RKO (cell line): ENCODE results near the gene CASP3.
"Not testable (repeated sequence)": the region's sequence is repeated elsewhere in the genome, so short reads cannot be mapped to it uniquely, and the experiment has no call there.

Experiments used
- DNase-seq: peaks from one replicate; pipeline ENCODE4 v3.0.0-alpha.2; 2016; ENCODE audit warnings: low spot score

The CASP3 gene

DNA sequence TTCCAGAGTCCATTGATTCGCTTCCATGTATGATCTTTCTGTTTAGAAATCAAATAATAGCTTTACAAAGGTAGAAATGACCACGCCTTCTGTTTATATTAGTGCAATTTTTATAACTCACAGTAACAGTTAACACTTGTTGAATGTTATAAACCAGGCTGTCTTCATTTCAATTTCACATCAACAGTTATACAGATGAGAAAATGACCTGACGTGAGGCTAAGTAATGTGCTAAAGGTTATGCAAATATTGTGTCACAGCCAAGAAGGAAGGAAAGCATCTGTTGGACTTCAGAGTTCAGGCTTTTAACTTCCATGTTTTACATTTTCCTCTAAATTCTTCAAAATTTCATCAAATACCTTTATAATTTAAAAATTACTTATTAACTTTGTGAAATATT, 13.9 kb downstream of the CASP3 start:
- no peak for DNase-seq

DNA sequence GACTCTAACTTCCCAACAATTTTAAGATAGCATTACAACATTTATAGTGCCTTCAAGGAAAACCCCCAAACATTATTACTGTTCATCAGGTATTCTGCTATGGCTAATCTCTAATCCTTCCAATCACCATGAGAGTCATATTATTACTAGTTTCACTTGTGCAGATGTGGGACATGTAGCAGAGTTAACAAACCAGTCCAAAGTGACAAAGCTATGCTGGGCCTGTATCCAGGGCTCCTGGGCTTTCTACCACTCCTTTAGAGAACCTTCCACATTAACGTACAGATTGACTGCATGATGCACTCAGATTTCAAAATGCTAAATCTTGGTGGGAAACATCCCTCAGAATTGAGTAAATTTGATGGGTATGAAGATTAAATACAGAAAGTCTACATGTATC, 16.4 kb downstream of the CASP3 start:
- DNase-seq, result no peak

DNA sequence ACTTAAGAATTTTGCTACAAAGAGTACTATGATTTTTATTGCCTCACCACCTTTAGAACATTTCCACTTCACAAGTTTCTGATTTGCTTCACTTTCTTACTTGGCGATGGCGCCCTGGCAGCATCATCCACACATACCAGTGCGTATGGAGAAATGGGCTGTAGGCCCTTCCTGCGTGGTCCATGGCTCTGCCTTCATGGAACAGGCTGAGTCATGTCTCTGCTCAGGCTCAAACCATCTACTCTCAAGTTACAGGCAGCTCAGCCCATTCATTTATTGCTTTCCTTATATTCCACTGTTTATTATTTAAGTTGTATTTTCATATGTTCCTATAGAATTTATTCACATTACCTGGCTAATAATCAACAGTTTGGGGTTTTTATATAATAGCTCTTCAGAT, 21.1 kb downstream of the CASP3 start:
- no peak for DNase-seq

DNA sequence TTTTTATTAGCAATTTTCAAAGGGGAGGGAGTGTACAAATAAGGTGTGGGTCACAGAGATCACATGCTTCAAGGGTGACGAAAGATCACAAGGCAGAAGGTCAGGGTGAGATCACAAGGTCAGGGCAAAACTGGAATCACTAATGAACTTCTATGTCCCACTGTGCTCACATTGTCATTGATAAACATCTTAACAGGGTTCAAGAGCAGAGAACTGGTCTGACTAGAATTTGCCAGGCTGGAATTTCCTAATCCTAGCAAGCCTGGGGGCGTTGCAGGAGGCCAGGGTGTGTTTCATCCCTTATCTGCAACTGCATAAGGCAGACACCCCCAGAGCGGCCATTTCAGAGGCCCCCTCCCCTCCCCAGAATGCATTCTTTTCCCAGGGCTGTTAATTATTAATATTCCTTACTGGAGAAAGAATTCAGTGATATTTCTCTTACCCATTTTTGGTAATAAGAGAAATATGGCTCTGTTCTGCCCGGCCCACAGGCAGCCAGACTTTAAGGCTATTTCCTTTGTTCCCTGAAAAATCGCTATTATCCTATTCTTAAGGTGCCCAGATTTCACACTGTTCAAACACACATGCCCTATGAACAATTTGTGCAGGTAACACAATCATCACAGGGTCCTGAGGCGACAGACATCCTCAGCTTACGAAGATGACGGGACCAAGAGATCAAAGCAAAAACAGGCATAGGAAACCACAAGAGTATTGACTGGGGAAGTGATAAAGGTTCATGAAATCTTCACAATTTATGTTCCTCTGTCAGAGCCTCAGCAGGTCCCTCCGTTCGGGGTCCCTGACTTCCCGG, 23.3 kb downstream of the CASP3 start:
- not testable (repeated sequence) for DNase-seq

DNA sequence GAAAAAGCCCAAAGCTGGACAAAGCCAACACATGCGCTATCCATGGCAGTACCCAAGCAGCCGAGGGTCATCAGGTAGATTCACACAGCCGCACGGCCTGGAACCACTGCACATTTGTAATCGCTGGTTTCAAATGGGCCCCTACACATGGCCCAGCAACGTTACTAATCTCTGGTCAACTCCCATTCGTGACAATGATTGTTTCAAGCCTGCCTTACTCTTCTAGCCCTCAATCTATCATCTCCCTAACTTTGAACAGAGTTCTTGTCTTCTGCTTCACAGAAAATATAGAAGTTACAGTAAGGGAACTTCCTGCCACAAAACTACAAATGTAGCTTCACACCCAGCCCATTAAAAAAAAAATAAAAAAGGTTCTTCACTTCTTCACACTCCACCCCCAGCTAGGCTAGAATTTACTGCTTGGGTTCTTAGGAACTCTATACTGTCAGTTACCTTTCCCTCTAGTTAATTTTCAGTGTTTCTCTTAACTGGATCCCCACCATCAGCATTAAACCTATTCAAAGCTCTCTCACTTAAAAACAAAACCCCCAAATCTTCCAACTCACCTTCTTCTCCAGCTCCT, 24.2 kb downstream of the CASP3 start:
- no peak for DNase-seq

DNA sequence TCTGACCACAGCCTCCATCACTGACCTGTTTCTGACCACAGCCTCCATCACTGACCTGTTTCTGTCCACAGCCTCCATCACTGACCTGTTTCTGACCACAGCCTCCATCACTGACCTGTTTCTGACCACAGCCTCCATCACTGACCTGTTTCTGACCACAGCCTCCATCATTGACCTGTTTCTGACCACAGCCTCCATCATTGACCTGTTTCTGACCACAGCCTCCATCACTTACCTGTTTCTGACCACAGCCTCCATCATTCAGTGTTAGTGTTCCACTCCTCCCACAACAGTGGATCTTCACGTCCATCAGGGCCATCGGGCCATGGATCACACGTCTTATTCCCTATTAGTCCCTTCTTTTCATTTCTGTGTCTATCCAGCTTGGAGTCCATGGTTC, 24.7 kb downstream of the CASP3 start:
- not testable (repeated sequence) for DNase-seq

DNA sequence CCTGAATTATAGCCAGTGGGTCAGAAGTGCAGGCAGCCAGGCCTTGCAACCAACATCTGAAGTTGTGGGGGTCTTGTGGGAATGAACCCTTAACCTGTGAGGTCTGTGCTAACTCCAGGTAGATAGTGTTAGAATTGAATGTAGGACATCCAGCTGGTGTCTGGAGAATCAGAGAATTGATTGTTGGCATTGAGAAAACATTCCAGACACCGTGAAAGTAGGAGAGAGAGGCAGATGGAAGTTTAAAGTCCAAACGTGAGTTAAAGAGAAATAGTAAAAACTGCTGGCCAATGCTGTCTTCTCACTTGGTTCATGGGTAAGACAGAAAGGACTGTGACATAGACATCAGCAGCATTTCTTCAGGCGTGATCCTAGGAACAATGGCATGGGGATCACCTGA, 27.7 kb downstream of the CASP3 start:
- no peak for DNase-seq

DNA sequence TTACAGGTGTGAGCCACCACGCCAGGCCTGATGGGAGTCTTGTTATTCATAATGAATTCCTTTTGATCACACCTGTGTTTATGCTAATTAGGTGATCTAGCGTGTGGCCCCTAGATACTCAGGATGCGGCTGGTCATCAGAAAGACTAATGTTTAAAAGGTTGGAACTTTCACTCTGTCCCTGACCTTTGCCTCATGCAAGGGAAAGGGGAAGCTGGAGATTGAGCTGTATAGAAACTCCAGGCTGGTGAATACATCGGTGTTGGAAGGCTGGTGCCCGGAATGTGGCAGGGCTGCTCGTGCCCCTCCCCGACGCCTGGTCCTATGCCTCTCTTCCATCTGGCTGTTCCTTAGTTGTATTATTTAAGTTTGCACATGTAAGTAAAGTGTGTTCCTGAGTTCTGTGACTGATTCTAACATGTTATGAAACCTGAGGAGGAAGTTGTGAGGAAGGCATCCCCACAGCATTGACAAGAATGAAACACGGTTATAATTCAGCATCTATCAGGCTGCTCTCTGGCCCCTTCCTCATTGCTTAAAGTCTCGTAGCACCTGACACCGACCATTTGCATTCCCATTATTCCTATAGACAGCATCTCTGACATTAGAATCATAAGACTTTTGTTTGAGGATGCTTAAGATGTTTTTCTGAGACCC, 28.9 kb downstream of the CASP3 start:
- no peak for DNase-seq

DNA sequence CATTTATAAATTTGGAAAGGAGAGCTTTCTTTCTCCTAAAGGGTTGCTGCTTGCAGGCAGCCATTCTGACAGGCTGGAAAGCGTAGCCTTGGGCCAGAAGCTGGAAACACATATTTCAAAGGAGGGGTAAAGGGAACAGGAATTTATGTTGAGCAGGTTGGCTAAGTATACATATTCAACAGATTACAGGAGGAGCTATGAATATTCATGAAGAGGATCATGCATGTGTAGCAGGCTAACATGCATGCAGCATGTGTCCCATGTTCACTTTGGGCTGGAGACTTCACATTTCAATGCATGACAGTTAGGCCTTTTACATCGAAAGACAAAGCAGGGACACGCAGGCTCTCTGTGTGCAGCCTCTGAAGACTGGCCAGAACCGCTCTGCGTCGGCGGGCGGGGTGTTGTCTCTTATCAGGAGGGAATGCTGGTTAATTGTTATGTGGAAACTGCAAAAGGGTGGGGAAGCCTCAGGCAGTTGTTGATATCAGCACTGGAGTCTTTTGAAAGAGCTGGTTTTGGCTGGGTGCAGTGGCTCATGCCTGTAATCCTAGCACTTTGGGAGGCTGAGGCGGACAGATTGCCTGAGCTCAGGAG, 31.5 kb downstream of the CASP3 start:
- DNase-seq, result no peak

DNA sequence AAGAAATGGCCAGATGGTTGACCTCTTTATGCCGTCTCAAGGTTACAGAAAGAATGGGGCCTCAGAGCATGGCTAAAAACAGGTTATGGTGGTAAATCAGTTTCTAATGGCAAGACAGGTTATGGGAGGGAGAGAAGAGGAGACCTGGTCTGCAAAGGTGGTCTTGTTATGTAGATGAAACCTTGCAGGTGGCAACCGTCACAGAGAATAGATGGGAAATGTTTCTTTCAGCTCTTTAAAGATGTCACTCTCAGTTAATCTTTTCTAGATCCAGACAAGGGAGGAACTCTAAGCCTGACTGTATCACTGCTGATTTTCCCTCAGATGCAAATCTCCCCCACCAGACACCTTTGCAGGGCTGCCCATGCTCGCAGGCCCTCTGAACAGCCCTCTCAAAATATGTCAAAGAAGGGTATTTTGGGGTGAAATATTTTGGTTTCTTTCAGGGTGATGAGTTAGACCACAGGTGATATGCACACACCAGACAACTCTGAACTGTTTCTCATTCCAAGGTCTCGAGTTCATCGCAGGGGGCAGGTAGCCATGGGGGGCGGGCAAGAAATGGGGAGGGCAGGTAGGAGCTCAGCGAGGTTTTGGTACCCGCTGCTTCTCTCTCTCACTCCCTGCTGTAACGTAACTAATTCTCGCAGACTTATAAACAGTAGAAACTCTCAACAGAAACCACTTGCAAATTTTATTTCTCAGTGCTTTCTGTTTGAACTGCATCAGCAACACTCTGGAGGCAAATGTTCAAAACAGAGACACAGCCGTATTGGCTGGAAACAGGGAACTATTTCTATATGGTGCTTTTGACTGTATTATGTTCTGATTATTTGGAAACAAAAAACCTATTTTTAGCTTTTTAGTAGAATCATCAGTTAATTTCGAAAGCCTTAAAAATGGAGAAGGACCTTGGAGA, 32.4 kb downstream of the CASP3 start:
- DNase-seq, result no peak

DNA sequence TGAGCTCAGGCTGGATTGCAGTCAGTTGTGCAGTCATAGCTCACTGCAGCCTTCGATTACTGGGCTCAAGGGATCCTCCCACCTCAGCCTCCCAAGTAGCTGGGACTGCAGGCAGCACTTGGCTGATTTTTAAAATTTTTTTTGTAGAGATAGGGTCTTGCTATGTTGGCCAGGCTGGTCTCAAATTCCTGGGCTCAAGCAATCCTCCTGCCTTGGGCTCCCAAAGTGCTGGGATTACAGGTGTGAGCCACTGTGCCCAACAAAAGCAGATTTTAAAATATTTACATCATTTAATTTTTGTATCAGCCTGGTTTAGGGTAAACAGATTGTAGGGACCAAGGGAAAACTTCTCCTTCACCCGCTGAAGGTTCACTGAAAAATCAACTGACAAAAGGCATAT, 33.1 kb downstream of the CASP3 start:
- DNase-seq, result not testable (repeated sequence)

DNA sequence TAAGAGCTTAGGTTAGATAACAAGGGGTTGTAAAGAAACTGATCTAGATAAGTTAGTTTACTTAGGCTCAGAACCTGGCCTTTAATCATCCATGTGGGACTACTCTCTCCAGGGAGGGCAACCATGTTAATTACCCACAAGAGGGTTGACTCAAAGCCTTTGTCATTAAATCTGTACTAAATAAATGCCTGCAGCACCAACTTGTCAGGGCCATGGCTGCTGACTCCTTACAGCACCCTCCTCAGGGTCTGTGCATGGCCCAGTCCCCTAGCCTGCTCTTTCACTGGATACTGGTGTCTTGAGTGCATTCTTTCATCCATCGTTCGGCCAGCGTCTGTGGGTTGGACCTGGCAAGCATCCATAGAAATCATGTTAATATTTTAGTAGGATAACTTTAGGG, 34.7 kb downstream of the CASP3 start:
- no peak for DNase-seq

DNA sequence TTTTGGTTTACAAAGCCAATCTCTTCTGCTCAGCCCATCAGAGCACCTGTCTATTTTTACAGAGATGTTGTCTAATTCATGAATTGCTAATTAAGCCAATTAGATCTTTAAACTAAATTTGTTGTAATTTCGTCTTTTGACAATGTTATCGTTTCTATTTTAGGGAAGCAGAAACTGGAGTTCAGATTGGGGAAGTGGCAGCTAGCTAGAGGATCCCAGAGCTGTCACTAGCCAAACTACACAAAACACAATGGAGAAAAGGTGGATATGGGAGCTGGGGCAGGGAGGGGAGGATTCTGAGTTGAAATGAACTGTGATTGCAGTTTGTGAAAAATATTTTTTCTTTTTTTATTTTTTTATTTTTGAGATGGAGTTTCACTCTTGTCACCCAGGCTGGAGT, 35.8 kb downstream of the CASP3 start:
- DNase-seq, result no peak

DNA sequence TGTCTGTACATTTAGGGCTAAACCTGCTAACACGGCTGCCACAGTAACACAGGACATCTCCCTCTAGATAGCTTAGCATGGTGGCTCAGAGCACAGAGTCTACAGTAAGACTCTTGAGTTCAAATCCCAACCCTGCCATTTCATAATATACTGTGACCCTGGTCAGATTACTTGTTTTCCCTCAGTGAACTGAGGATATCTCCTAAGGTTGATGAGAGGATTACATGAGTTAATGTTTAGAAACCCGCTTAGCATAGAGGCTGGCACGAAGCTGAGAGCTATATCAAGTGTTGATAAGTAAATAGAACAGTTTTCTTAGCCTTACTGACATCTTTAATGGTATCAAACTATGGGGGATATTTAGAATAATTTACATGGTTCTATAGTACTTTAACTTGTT, 37.2 kb downstream of the CASP3 start:
- no peak for DNase-seq

DNA sequence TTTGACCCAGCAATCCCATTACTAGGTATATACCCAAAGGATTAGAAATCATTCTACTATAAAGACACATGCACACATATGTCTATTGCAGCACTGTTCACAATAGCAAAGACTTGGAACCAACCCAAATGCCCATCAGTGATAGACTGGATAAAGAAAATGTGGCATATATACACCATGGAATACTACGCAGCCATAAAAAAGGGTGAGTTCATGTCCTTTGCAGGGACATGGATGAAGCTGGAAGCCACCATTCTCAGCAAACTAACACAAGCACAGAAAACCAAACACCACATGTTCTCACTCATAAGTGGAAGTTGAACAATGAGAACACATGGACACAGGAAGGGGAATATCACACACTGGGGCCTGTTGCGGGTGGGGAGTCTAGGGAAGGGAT, 41.8 kb downstream of the CASP3 start:
- not testable (repeated sequence) for DNase-seq

DNA sequence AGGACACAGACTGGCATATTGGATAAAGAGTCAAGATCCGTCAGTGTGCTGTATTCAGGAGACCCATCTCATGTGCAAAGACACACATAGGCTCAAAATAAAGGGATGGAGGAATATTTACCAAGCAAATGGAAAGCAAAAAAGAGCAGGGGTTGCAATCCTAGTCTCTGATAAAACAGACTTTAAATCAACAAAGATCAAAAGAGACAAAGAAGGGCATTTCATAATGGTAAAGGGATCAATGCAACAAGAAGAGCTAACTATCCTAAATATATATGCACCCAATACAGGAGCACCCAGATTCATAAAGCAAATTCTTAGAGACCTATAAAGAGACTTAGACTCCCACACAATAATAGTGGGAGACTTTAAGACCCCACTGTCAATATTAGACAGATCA, 46.4 kb downstream of the CASP3 start:
- DNase-seq, result not testable (repeated sequence)

DNA sequence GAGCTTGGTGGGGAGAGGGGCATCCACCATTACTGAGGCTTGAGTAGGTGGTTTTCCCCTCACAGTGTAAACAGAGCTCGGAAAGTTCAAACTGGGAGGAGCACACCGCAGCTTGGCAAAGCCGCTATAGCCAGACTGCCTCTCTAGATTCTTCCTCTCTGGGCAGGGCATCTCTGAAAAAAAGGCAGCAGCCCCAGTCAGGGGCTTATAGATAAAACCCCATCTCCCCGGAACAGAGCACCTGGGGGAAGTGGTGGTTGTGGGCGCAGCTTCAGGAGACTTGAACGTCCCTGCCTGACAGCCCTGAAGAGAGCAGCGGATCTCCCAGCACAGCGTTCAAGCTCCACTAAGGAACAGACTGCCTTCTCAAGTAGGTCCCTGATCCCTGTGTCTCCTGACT, 48.3 kb downstream of the CASP3 start:
- DNase-seq, result not testable (repeated sequence)

DNA sequence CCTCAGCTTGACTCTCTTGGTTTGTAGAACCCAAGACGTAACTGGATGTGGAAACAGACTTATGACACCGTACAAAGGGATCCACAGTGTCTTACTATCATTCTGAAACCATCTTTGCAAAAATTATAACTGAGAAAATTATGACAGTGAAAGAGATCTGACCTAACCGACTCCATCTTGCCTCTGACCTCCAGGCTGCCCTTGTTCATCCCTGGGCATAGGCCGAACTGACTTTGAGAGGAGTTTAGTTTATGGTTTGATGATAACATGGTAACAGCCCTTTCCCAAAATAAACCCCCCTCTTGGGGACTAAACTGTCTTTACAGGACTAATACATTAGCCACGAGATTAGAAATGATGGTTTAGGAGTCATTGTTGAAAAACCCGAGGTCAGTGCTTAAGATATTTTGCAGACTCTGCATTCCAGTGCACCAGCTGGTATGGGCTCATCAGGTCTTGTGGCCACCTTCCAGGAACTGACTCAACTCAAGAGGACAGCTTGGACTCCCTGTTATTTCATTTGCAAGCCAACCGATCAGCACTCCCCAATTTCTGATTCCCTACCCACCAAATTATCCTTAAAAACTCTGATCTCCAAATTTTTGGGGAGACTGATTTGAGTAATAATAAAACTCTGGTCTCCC, 49.6 kb downstream of the CASP3 start:
- DNase-seq, result peak; percentile 49

DNA sequence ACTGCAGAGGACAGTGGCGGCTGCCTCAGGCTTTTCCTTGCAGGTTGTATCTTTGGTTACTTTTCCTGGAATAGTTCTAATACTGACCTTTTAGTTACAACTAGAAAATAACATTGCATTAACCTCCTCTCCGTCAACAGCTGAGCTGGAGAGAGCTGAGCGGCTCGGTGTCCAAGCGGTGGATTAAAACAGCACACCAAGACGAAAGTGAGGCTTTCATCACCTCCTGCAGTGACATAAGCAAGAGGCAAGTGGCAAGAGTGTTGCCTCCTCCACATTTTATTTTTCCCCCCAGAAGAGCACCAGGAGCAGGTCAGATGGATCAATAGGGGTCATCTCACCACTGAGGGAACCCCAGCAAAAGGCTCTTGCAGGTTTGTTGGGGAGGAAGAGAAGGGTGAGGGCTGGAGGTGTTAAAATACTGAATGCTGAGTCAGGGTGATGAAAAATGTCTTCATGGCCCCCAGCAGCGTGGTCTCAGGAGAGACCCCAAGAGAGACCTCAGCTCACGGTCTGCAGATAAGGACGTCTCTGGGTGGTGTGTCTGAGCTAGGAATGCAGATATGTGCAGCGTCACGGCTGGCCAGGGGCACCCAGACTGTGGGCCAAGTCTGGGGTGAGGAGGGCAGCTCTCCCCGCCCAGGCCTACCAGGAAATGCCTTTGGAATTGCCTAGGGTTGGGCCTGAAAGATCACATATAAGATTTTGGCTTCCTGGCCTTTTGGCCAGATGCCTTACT, 50.3 kb downstream of the CASP3 start:
- DNase-seq, result no peak

DNA sequence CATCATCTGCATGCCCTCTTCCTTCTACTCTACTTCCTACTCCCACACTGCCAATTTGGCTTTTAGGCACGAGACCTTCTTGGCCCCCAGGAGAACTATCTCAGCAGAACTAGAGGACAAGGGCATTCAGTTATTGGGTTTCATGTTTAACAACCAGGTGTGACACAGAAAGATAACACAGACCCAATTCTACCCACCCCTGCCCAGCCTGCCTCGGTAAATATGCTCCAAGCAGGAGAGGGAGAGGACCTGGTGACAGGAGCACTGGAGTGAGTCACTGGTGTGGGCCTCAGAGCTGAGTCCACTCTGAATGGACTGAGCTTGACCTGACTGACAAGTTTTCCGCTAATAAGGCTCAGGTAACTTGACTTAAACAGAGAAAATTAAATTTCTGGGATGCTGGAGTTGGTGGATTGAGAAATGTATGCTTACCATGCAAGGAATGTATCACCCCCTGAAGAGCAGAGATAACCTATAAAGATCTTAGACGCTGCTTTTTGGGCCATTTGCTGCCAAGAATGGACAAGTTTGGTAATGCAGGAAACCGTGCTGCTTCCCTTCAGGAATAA, 52.5 kb downstream of the CASP3 start:
- no peak for DNase-seq
